ENCODE measurements around the gene DLG5. TPM values are rescaled to one million over a fixed set of nuclear protein-coding genes. Genes with fewer than 3 reads are reported as not detected.

DLG5 gene
- total RNA-seq, 1 donor from 2014 or later: 35.5 TPM

- no peak for TF ChIP-seq CTCF (IDR thresholded peaks at IDR 0.05; ENCODE audit: partially characterized antibody, unreplicated experiment)
- no peak for DNase-seq
- H3K4me1 Mint-ChIP-seq (ENCODE audit: low read depth, unreplicated experiment): peaks cover 3% of the 10 kb centered on the region
- H3K9me3 Mint-ChIP-seq (ENCODE audit: unreplicated experiment): peaks cover 2% of the 10 kb centered on the region
- peaks cover 4% of the 10 kb centered on the region for H3K27me3 Mint-ChIP-seq (ENCODE audit: unreplicated experiment)
- H3K36me3 Mint-ChIP-seq (ENCODE audit: unreplicated experiment): no peaks in the 10 kb centered on the region
- H3K4me3 Mint-ChIP-seq (ENCODE audit: unreplicated experiment): no peak overlapping the region
- H3K27ac Mint-ChIP-seq (ENCODE audit: unreplicated experiment): no peak overlapping the region
Measured at GRCh38 chr10:77899080-77899477, 27.5 kb downstream of the DLG5 start.

DNA sequence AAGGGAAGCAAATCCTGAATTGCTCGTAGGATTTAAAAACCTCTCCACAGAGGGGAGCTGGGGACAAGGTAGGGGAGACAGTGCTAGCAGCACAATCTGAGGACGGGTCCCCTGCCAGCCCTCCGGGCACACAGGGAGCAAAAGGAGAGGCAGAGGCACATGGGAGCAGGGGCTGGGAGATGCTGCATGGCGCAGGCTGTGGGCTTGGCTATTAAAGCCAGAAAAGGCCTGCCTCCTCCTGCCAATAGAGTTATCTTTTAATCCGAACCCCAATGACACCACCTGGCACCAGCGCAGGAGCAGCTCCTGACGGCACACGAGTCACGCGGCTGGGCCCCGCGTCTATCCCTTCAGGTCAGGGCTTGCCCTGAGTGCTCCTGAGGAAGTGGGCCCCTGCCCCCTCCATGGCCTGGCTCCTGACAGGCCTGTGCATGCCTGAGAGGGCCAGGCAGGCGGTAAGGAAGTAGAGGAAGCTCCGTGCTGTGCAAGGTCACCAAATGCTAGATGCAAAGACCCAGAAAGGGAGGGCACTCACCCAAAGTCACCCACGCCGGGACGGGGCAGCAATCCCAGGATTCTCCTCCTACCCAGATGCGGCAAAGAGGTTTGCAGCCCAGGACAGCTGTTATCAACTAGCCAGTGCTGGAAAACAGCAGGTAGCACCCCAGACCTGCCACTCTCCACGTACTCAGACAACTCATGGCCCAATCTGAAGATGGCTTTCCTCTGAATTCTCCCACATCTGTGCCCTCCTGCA, 28.1 kb downstream of the DLG5 start:
- peaks cover 3% of the 10 kb centered on the region for H3K4me1 Mint-ChIP-seq (ENCODE audit: low read depth, unreplicated experiment)
- no peak overlapping the region for H3K27ac Mint-ChIP-seq (ENCODE audit: unreplicated experiment)
- H3K36me3 Mint-ChIP-seq (ENCODE audit: unreplicated experiment): no peaks in the 10 kb centered on the region
- peaks cover 2% of the 10 kb centered on the region for H3K9me3 Mint-ChIP-seq (ENCODE audit: unreplicated experiment)
- no peak for TF ChIP-seq CTCF (IDR thresholded peaks at IDR 0.05; ENCODE audit: partially characterized antibody, unreplicated experiment)
- H3K27me3 Mint-ChIP-seq (ENCODE audit: unreplicated experiment): peaks cover 4% of the 10 kb centered on the region
- DNase-seq: no peak
- no peak overlapping the region for H3K4me3 Mint-ChIP-seq (ENCODE audit: unreplicated experiment)

DNA sequence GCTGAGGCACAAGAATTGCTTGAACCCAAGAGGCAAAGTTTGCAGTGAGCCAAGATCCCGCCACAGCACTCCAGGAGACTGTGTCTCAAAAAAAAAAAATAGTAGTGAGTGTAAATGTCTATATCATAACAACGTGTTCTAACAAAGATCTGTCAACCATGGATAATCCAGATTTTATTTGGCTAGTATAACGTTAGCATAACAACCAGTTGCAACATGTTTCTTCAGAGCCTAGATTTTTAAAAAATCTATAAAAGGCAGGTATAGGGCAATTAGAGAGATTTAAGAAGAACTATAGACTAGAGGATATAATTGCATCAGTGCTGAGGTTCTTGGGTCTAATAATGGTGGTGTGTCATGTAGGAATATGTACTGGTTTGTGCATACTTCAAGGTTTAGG, 30.5 kb downstream of the DLG5 start:
- H3K27me3 Mint-ChIP-seq (ENCODE audit: unreplicated experiment): peaks cover 6% of the 10 kb centered on the region
- peaks cover 9% of the 10 kb centered on the region for H3K4me1 Mint-ChIP-seq (ENCODE audit: low read depth, unreplicated experiment)
- H3K27ac Mint-ChIP-seq (ENCODE audit: unreplicated experiment): no peak overlapping the region
- no peak for TF ChIP-seq CTCF (IDR thresholded peaks at IDR 0.05; ENCODE audit: partially characterized antibody, unreplicated experiment)
- H3K36me3 Mint-ChIP-seq (ENCODE audit: unreplicated experiment): no peaks in the 10 kb centered on the region
- H3K9me3 Mint-ChIP-seq (ENCODE audit: unreplicated experiment): peaks cover 3% of the 10 kb centered on the region
- no peak overlapping the region for H3K4me3 Mint-ChIP-seq (ENCODE audit: unreplicated experiment)
- no peak for DNase-seq

DNA sequence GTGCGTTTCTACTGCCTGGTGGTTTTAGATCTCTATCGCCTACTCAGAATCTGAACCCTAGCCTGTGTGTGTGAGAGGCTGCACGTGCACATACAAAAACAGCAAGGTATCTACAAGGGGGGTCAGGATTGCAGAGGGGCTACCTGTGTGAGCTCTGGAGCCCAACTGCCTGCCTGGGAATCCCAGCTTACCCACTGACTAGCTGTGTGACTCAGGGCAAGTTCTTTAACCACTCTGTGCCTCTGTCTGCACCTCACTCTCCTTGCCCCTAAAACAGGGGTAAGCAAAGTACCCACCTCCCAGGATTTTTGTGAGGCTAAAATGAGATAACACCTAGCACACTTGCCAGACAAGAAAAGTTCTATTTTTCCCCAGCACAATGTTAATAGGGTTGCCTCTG, 32.5 kb downstream of the DLG5 start:
- no peak for DNase-seq
- peaks cover 4% of the 10 kb centered on the region for H3K27me3 Mint-ChIP-seq (ENCODE audit: unreplicated experiment)
- peak overlapping the region; percentile 33 for H3K27ac Mint-ChIP-seq (ENCODE audit: unreplicated experiment)
- no peaks in the 10 kb centered on the region for H3K36me3 Mint-ChIP-seq (ENCODE audit: unreplicated experiment)
- H3K4me1 Mint-ChIP-seq (ENCODE audit: low read depth, unreplicated experiment): peaks cover 16% of the 10 kb centered on the region
- no peak for TF ChIP-seq CTCF (IDR thresholded peaks at IDR 0.05; ENCODE audit: partially characterized antibody, unreplicated experiment)
- no peak overlapping the region for H3K4me3 Mint-ChIP-seq (ENCODE audit: unreplicated experiment)
- H3K9me3 Mint-ChIP-seq (ENCODE audit: unreplicated experiment): peaks cover 10% of the 10 kb centered on the region

DNA sequence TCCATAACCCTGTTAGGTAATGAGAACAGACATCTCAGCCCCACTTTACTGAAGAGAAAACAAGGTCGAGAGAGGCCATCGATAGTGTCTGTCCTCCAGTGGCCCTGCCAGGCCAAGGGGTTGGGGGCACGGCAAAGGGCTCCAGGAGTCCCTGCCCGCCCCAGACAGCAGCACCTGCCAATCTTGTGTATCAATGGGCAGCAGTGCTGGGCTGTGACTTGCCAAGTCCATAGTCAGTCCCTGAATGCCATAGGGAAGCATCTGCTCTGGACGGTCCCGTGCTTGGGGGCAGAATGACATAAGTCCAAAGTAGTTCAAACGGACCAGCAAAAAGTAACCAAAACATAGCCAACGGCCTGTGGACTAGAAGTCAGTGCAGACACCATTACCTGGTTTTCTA, 33.2 kb downstream of the DLG5 start:
- no peak for TF ChIP-seq CTCF (IDR thresholded peaks at IDR 0.05; ENCODE audit: partially characterized antibody, unreplicated experiment)
- H3K4me1 Mint-ChIP-seq (ENCODE audit: low read depth, unreplicated experiment): peaks cover 19% of the 10 kb centered on the region

More for the DNA sequence above, 33.2 kb downstream of the DLG5 start:
- H3K27ac Mint-ChIP-seq (ENCODE audit: unreplicated experiment): no peak overlapping the region
- peaks cover 10% of the 10 kb centered on the region for H3K9me3 Mint-ChIP-seq (ENCODE audit: unreplicated experiment)
- no peaks in the 10 kb centered on the region for H3K36me3 Mint-ChIP-seq (ENCODE audit: unreplicated experiment)
- no peak overlapping the region for H3K4me3 Mint-ChIP-seq (ENCODE audit: unreplicated experiment)
- peaks cover 2% of the 10 kb centered on the region for H3K27me3 Mint-ChIP-seq (ENCODE audit: unreplicated experiment)
- no peak for DNase-seq
